GM10248 (cell line): ENCODE results near the gene TSC22D1.
"Not testable (repeated sequence)": the region's sequence is repeated elsewhere in the genome, so short reads cannot be mapped to it uniquely, and the experiment has no call there.

Experiments used
- CTCF ChIA-PET: fragments of 300-600 bp; sonication (Branson Sonifier 250); formaldehyde crosslinking; extraction: SDS; loops from one replicate; lab custom pipeline; 2021; ENCODE audit warnings: antibody characterized with exemption; lab: Yijun Ruan, JAX
- POLR2A ChIA-PET: fragments of 350-650 bp; sonication (Branson Sonifier 250); formaldehyde crosslinking; extraction: SDS; loops from one replicate; lab custom pipeline; 2020; ENCODE audit warnings: antibody characterized with exemption; lab: Yijun Ruan, JAX
- DNase-seq: peaks from one replicate; pipeline ENCODE4 v3.0.0; 2012; ENCODE audit errors: extremely low spot score
- TF ChIP-seq, protein P1 (sequence below): IDR thresholded peaks from 2 replicates; pipeline ENCODE4 v1.5.1; 2012; ENCODE audit warnings: mild to moderate bottlenecking, low read depth; ENCODE audit errors: extremely low read depth, missing control alignments, control extremely low read depth

The TSC22D1 gene

GRCh38 chr13:44573790-44574465 is 2.2 kb downstream of the TSC22D1 start:
- peak; percentile 25 for DNase-seq
- POLR2A ChIA-PET = no interaction called here
- TF ChIP-seq, protein P1, sequence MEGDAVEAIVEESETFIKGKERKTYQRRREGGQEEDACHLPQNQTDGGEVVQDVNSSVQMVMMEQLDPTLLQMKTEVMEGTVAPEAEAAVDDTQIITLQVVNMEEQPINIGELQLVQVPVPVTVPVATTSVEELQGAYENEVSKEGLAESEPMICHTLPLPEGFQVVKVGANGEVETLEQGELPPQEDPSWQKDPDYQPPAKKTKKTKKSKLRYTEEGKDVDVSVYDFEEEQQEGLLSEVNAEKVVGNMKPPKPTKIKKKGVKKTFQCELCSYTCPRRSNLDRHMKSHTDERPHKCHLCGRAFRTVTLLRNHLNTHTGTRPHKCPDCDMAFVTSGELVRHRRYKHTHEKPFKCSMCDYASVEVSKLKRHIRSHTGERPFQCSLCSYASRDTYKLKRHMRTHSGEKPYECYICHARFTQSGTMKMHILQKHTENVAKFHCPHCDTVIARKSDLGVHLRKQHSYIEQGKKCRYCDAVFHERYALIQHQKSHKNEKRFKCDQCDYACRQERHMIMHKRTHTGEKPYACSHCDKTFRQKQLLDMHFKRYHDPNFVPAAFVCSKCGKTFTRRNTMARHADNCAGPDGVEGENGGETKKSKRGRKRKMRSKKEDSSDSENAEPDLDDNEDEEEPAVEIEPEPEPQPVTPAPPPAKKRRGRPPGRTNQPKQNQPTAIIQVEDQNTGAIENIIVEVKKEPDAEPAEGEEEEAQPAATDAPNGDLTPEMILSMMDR = peak; percentile 15
- CTCF ChIA-PET = interaction anchor here (1.0 to 1.2 kb wide), 2 partner anchors 10 to 20 kb away, joined by 3 read pairs; no protein-coding TSS in a partner anchor

DNA sequence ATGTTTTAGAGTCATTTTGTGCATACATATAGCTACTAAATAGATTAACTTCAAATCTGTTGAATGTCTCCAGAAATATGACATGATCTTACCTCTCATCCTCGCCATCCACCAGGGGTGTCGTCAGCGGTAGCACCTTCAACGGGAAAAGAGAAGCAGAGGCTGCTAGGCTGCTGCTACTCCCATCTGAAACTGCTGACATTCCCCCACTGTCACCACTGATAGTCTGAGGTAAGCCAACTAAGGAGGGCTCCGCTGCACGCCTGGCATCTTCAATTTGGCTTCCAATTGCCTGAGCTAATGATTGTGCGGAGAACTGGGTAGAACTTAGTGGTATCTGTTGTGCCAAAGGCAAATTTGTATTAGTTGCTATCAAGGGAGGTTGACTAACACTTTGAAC is 3.1 kb downstream of the TSC22D1 start:
- no peak for DNase-seq
- ChIA-PET POLR2A (no interaction called here), CTCF (interaction anchor here (1.2 kb wide), 1 partner anchor 21 kb away, joined by 3 read pairs; no protein-coding TSS in a partner anchor)

DNA sequence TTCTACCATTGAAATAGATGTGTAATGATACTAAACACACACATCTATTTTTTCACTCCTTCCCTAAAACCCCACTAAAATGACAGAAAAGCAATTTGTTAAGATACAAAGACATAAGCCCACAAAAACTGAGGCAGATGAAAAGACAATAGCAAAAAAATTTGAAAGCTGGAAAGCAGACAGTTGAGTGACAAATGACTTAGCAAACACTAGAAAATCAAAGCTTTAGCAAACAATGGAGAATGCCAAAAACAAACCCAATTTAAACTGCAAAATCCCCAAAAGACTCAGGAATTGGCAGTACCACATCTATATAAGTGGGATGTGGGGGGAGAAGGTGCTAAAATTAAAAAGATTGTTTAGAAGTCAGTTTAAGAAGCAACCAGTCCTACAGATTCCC is 9.5 kb downstream of the TSC22D1 start:
- ChIA-PET CTCF (interaction anchor here (1.3 to 1.8 kb wide), 2 partner anchors 9 to 29 kb away, joined by 4 read pairs; no protein-coding TSS in a partner anchor), POLR2A (no interaction called here)
- TF ChIP-seq, protein P1 = no peak
- no peak for DNase-seq

More for the DNA sequence above, 3.1 kb downstream of the TSC22D1 start:
- TF ChIP-seq, protein P1 = no peak

DNA sequence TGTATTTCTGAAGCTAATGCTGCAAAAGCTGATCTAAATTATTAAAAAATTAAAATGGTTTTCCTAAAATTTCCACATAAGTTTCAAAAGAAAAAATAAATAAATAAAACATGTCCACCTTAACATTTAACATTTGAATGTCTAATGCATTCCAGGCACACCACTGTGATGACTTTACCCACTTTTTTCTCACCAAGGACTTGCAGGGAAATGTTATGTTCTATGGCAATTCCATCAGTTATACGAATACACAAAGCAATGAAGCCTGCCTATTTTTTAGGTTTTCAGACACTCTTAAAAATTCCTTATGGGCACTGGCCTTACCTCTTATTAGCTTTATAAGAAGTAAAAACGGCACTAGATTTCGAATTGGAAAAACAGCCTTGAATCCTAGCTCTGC is 10.2 kb downstream of the TSC22D1 start:
- no peak for DNase-seq
- POLR2A ChIA-PET = no interaction called here
- CTCF ChIA-PET = interaction anchor here (1.3 to 1.8 kb wide), 2 partner anchors 10 to 30 kb away, joined by 4 read pairs; no protein-coding TSS in a partner anchor
- TF ChIP-seq, protein P1 = no peak

DNA sequence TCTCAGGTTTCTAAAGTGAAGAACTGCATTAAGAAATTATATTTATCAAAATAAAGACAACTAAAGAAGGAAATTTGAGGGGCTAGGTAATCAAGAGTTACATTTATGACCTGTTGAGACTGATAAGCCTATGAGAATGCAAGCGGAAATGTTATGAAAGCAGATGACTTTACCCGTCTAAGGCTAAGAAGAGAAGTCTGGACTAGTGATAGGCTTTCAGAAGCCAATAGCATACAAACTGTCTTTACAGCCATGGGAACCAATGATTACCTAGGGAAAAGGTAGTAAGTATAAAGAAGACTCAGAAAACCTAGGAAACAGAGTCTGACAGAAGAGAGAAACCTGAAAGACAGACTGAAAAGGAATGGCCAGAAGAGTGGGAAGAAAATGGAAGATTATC is 11.2 kb downstream of the TSC22D1 start:
- ChIA-PET POLR2A (no interaction called here), CTCF (interaction anchor here (1.0 kb wide), 1 partner anchor 9 kb away, joined by 3 read pairs; no protein-coding TSS in a partner anchor)
- no peak for DNase-seq
- TF ChIP-seq, protein P1 = no peak

DNA sequence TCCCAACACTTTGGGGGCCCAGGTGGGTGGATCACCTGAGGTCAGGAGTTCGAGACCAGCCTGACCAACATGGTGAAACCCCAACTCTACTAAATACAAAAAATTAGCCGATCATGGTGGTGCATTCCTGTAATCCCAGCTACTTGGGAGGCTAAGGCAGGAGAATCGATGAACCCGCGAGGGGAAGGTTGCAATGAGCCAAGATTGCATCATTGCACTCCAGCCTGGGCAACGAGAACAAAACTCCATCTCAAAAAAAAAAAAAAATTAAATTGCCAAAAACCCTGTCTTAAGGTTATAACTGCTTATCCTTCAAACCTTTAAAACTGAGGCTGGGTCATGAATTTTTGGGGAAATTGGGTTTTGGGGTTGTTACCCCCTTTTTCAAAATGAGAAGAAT is 13.3 kb downstream of the TSC22D1 start:
- DNase-seq, CTCF ChIA-PET, POLR2A ChIA-PET: not testable (repeated sequence)

GRCh38 chr13:44561351-44561750 is 14.8 kb downstream of the TSC22D1 start:
- DNase-seq = no peak
- ChIA-PET POLR2A (no interaction called here), CTCF (interaction anchor here (0.8 to 2.6 kb wide), 2 partner anchors 9 to 15 kb away, joined by 3 to 6 read pairs; partner anchors contain the start of gene TSC22D1)
- TF ChIP-seq, protein P1 = no peak
